Measurements from ENCODE around the gene FMNL3. TPM values are rescaled to one million over a fixed set of nuclear protein-coding genes. Genes with fewer than 3 reads are reported as not detected.

FMNL3 gene
- total and polyA plus RNA-seq, 2 of the 8 experiments (the other 6 are each of a cell fraction or from before 2014, with no cell fraction given) = 8.6 to 29.0 TPM

DNA sequence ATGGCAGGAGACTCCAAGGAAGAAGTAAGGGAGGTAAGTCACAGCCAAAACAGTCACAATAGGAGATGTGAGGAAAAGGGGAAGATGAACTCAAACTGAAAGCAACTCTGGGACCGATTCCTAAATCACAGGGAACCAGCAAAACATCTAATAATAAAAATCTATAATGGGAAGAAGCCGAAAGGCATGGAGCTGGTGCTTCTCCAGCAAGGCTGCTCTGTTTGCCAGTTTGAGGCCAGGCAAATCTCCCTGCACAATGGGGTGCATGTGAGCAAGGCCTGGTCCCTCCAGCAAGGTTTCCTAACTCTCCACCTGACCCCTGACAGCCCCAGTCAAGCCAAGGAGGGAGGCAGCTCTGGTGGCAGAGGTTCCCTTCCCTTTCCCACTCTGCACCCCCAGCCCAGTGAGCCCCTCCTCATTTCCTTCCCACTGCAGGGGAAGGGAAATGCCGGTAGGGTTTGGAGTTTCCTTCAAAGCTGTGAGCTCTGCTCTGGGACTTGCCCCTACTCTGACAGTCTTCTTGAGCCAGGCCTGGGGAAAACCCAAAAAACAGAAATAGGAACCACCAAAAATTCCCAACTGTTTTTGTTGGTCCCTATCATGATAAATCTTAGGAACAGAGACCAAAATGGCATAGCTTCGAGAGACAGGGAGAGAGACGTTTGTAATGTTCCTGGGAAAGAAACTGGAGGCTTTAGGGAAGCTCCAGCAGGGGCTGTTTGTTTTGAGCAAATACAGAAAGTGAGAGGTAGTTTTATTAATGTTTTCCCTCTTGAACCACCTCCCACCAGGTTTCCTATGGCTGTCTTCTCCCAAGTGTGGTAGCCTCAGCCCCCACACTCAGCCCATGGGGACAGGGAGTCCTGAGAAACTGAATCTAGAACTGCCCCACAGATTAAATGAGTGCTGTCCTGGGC, 34.6 kb downstream of the FMNL3 start (continued):
- TF ChIP-seq RAD21 (IDR thresholded peaks at IDR 0.05 in 1 of 2, conservative IDR thresholded peaks at IDR 0.05 in 1 of 2; ENCODE audit: low read depth in 2 of 2, low read length in 2 of 2) = no peak
- TF ChIP-seq BCL11A (IDR thresholded peaks at IDR 0.05; ENCODE audit: low read depth in 2 of 2, low read length in 2 of 2) = no peak
- TF ChIP-seq RNF2 (IDR thresholded peaks at IDR 0.05; ENCODE audit: borderline replicate concordance, low read depth, low read length, missing control alignments, poor library complexity, severe bottlenecking) = no peak
- TF ChIP-seq, protein P1, sequence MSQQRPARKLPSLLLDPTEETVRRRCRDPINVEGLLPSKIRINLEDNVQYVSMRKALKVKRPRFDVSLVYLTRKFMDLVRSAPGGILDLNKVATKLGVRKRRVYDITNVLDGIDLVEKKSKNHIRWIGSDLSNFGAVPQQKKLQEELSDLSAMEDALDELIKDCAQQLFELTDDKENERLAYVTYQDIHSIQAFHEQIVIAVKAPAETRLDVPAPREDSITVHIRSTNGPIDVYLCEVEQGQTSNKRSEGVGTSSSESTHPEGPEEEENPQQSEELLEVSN (IDR thresholded peaks at IDR 0.05) = no peak

Measured in H1 (cell line).